ENCODE measurements around the gene HTR3A.

The HTR3A gene

GRCh38 chr11:113980785-113981184 is 5.9 kb downstream of the HTR3A start:
- DNase-seq: no peak

- DNase-seq: no peak
Observed at GRCh38 chr11:113982306-113982705, 7.4 kb downstream of the HTR3A start.

GRCh38 chr11:113984781-113985180 is 9.9 kb downstream of the HTR3A start:
- no peak for DNase-seq

GRCh38 chr11:113985906-113986305 is 11.0 kb downstream of the HTR3A start:
- DNase-seq: no peak

GRCh38 chr11:113986351-113987140 is 11.6 kb downstream of the HTR3A start:
- no peak for DNase-seq

- no peak for DNase-seq
Observed at GRCh38 chr11:113989381-113989780, 14.5 kb downstream of the HTR3A start.

GRCh38 chr11:113989916-113990315 is 15.0 kb downstream of the HTR3A start:
- no peak for DNase-seq

GRCh38 chr11:113991170-113991569 is 16.3 kb downstream of the HTR3A start:
- no peak for DNase-seq

GRCh38 chr11:113991718-113992458 is 17.0 kb downstream of the HTR3A start:
- no peak for DNase-seq

GRCh38 chr11:113992459-113993110 is 17.7 kb downstream of the HTR3A start:
- DNase-seq: no peak

GRCh38 chr11:113994077-113994954 is 19.4 kb downstream of the HTR3A start:
- no peak for DNase-seq

GRCh38 chr11:113997473-113997872 is 22.6 kb downstream of the HTR3A start:
- no peak for DNase-seq

- no peak for DNase-seq
Observed at GRCh38 chr11:113998574-113998973, 23.7 kb downstream of the HTR3A start.

GRCh38 chr11:114000526-114000925 is 25.6 kb downstream of the HTR3A start:
- no peak for DNase-seq

- DNase-seq: no peak
Observed at GRCh38 chr11:114001416-114001815, 26.5 kb downstream of the HTR3A start.

GRCh38 chr11:114008331-114008730 is 33.4 kb downstream of the HTR3A start:
- DNase-seq: no peak

- no peak for DNase-seq
Observed at GRCh38 chr11:114010931-114011330, 36.0 kb downstream of the HTR3A start.

- DNase-seq: no peak
Observed at GRCh38 chr11:114011443-114011842, 36.5 kb downstream of the HTR3A start.

GRCh38 chr11:114015117-114015516 is 40.2 kb downstream of the HTR3A start:
- DNase-seq: no peak

- DNase-seq: no peak
Observed at GRCh38 chr11:114016986-114017385, 42.1 kb downstream of the HTR3A start.

- no peak for DNase-seq
Observed at GRCh38 chr11:114017723-114018122, 42.8 kb downstream of the HTR3A start.

GRCh38 chr11:114019046-114019445 is 44.1 kb downstream of the HTR3A start:
- DNase-seq: no peak

GRCh38 chr11:114019574-114019973 is 44.7 kb downstream of the HTR3A start:
- DNase-seq: no peak

Measured in stimulated activated naive CD4-positive, alpha-beta T cell treated with Interleukin-2 at 50 U/mL for 16 hours (primary cell).